Lower lobe of right lung (tissue), 2 donors: Measurements from ENCODE around the gene PPP1R14D. TPM values are rescaled to one million over a fixed set of nuclear protein-coding genes. Genes with fewer than 3 reads are reported as not detected.

Source experiments
- ATAC-seq, 2 donors: fragments of 200-7000 bp; cut with Tn5 transposase; one replicate each; pipeline ENCODE4 v1.9.1; 2020 to 2022; ENCODE audit warnings: mild to moderate bottlenecking in 2 of 2, moderate library complexity in 2 of 2
- DNase-seq: peaks from one replicate; pipeline ENCODE4 v3.0.0-alpha.2; 2020
- H3K27ac ChIP-seq: fragments of 200-600 bp; one replicate; pipeline ENCODE4 v1.8.0; 2022
- H3K27me3 ChIP-seq: fragments of 200-600 bp; one replicate; pipeline ENCODE4 v1.8.0; 2022; ENCODE audit warnings: low read depth
- H3K36me3 ChIP-seq: fragments of 200-600 bp; one replicate; pipeline ENCODE4 v1.8.0; 2022; ENCODE audit warnings: mild to moderate bottlenecking
- H3K4me1 ChIP-seq: fragments of 200-600 bp; one replicate; pipeline ENCODE4 v1.8.0; 2022
- H3K4me3 ChIP-seq: fragments of 200-600 bp; one replicate; pipeline ENCODE4 v1.8.0; 2022; ENCODE audit warnings: mild to moderate bottlenecking
- H3K9me3 ChIP-seq: fragments of 200-600 bp; one replicate; pipeline ENCODE4 v1.8.0; 2022
- intact Hi-C: fragments of 100-400 bp; cut with DNase I; formaldehyde crosslinking; loops from one replicate; pipeline ENCODE4 v1.11.0; 2022
- total RNA-seq: library from RNA; stranded (reverse); fragmentation: NEBNext Ultra II Directional; extraction: Animal tissue kit (Norgen Biotek cat#: 25700); gene quantifications from one replicate; pipeline ENCODE4 v1.2.1, GENCODE V29; 2021
- TF ChIP-seq, protein P1 (sequence below): fragments of 200-600 bp; IDR thresholded peaks from one replicate; pipeline ENCODE4 v1.8.0; 2022; ENCODE audit warnings: antibody characterized with exemption, mild to moderate bottlenecking
- donor health status: DM: no; HTN: yes; CAD: no; lungs with severe emphysema.

The PPP1R14D gene
- total RNA-seq, 1 donor from 2014 or later: 0.53 TPM

DNA sequence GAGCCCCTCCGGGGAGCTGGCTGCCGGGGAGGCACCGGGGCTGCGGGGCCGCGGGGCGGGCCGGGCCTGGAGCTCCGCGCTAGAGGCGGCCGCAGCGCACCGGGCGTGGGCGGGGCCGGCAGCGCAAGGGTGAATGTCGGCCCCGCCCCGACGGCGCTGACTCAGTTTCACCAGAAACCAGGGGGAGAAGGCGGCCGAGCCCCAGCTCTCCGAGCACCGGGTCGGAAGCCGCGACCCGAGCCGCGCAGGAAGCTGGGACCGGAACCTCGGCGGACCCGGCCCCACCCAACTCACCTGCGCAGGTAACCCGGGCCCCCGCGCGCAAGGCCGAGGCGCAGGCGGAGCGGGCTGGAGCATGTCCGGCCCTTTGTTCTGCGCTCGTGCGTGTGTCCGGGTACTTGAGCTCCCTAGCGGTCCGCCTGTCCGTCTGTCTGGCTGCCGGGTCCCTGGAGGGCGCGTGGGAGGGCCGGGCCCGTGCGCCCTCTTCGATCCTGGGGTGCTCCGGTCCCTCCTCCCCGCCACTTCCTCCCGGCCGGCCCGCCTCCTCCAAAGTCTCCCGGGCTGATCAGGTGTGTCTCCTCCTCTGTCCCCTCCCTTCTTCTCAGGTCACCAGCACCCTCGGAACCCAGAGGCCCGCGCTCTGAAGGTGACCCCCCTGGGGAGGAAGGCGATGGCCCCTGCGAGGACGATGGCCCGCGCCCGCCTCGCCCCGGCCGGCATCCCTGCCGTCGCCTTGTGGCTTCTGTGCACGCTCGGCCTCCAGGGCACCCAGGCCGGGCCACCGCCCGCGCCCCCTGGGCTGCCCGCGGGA is 15.6 kb upstream of the PPP1R14D start, which contains the start of gene SPINT1:
TSS of gene SPINT1 (plus strand) at position 164 of the 811 bp plus-strand sequence. CDS start at position 671, 507 bp downstream.
- Histone ChIP-seq H3K36me3 (no peaks in the 10 kb centered on the region), H3K4me1 (peaks cover 45% of the 10 kb centered on the region), H3K27me3 (peaks cover 16% of the 10 kb centered on the region), H3K27ac (peak within 1 kb of the TSS; percentile 83), H3K9me3 (no peaks in the 10 kb centered on the region), H3K4me3 (peak within 1 kb of the TSS; percentile 71)
- intact Hi-C loops: no loop called here
- peak; percentile 79 to 81 for ATAC-seq
- DNase-seq: peak; percentile 77
- TF ChIP-seq, protein P1, sequence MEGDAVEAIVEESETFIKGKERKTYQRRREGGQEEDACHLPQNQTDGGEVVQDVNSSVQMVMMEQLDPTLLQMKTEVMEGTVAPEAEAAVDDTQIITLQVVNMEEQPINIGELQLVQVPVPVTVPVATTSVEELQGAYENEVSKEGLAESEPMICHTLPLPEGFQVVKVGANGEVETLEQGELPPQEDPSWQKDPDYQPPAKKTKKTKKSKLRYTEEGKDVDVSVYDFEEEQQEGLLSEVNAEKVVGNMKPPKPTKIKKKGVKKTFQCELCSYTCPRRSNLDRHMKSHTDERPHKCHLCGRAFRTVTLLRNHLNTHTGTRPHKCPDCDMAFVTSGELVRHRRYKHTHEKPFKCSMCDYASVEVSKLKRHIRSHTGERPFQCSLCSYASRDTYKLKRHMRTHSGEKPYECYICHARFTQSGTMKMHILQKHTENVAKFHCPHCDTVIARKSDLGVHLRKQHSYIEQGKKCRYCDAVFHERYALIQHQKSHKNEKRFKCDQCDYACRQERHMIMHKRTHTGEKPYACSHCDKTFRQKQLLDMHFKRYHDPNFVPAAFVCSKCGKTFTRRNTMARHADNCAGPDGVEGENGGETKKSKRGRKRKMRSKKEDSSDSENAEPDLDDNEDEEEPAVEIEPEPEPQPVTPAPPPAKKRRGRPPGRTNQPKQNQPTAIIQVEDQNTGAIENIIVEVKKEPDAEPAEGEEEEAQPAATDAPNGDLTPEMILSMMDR: no peak

DNA sequence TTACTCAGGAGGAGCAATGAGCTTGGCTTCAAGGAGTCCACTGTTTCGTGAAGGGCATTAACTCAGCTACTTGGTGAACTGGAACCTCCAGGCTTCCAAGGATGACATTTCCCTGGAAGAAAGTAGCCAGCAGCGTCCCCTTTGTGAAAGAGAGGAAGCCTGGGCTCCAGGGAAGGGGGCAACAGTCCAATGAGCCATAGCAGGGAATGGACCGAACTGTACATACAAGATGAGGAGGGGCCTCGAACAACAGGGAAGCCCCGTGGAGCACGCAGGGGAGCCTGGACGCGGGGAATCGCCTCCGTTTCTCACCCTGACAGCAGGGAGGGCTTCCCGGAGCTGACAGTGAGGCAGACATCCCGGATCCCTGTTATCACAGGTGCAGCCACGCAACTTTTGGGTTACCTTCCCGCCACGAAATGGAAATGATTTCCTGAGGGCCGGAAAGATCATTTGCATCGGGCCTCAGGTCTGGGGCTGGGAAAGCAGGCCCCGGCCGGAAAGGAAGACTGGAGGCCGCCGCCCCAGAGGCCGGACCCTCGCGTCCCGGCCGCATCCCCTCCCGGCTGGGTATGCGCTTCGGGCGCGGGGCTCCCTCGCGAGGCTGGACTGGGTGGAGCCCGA is 14.9 kb upstream of the PPP1R14D start:
- peak overlapping the region; percentile 71 for H3K4me3 ChIP-seq
- no peak for DNase-seq
- ATAC-seq: no peak
- TF ChIP-seq, protein P1: no peak
- H3K9me3 ChIP-seq: no peaks in the 10 kb centered on the region
- peaks cover 16% of the 10 kb centered on the region for H3K27me3 ChIP-seq
- H3K27ac ChIP-seq: peak overlapping the region; percentile 83
- H3K4me1 ChIP-seq: peaks cover 43% of the 10 kb centered on the region
- intact Hi-C loops: no loop called here
- H3K36me3 ChIP-seq: no peaks in the 10 kb centered on the region

DNA sequence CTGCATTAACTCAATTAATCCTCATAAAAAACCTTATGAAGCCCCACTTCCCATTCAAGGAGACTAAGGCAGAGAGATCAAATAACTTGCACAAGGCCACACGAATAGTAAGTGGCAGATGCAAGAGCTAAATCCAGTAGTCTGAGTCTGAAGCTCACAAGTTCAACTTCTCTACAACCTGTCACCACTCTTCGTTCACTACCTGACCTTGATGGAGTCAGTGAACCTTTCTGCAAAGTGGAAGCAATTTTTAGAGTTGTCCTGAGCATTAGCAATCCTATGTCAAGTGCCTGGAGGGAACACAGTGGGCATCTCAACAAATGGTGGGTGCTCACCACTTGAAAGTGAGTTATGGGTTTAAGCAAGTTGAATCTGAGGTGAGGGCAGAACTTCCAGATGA is 13.2 kb upstream of the PPP1R14D start:
- ATAC-seq (no peak), DNase-seq (no peak)
- Histone ChIP-seq H3K4me1 (peaks cover 27% of the 10 kb centered on the region), H3K4me3 (no peak overlapping the region), H3K27me3 (peaks cover 16% of the 10 kb centered on the region), H3K27ac (no peak overlapping the region), H3K36me3 (no peaks in the 10 kb centered on the region), H3K9me3 (no peaks in the 10 kb centered on the region)
- intact Hi-C loops: no loop called here
- TF ChIP-seq, protein P1: no peak

DNA sequence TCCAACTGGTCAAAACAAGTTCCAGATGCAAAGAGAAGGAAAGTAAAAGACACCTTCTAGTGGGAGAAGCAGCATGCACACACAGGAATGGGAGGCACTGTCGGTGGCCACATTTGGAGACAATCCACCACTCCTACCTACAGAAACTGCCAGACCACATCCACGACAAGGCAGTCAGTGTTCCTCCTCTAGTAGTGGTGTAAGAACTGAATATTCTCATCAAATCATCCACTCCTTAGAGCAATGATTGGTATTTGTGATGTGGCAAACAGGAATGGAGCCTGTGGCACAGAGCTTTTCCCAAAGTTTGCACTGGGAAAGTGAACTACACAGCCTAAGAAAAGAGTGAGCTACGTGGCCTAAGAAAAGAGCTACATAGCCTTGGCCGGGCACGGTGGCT is 10.2 kb upstream of the PPP1R14D start:
- TF ChIP-seq, protein P1: no peak
- ATAC-seq: no peak
- Histone ChIP-seq H3K27me3 (no peaks in the 10 kb centered on the region), H3K27ac (no peak overlapping the region), H3K36me3 (no peaks in the 10 kb centered on the region), H3K4me3 (no peak overlapping the region), H3K4me1 (no peaks in the 10 kb centered on the region), H3K9me3 (no peaks in the 10 kb centered on the region)
- intact Hi-C loops: no loop called here
- DNase-seq: no peak

DNA sequence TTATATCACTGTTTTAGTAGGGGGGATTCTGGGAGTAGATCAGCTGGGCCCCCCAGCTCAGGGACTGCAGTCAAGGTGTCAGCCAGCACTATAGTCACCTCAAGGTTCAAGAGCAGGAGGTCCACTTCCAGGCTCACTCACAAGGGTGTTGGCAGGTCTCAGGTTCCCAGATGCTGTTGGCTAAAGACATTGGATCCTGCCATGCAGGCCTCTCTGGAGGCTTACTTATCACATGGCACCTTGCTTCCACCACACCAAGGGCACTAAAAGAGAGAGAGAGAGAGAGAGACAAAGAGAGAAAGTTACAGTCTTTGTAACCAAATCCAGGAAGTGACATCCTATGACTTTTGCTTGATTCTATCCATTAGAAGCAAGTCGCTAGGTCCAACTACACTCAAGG is 7.5 kb upstream of the PPP1R14D start:
- Histone ChIP-seq H3K4me1 (no peaks in the 10 kb centered on the region), H3K27ac (no peak overlapping the region), H3K9me3 (no peaks in the 10 kb centered on the region), H3K27me3 (no peaks in the 10 kb centered on the region), H3K36me3 (no peaks in the 10 kb centered on the region), H3K4me3 (no peak overlapping the region)
- TF ChIP-seq, protein P1: no peak
- intact Hi-C loops: no loop called here
- no peak for DNase-seq
- ATAC-seq: no peak
